SJSA1 (cell line): ENCODE data around the gene CYP11A1. TPM values are rescaled to one million over a fixed set of nuclear protein-coding genes. Genes with fewer than 3 reads are reported as not detected.

Experiments
- DNase-seq, 2 experiments: peaks; one replicate each; pipeline ENCODE4 v3.0.0-alpha.2; 2015 to 2020; ENCODE audit warnings: low spot score in 2 of 2, low read depth in 1 of 2
- H3K27ac ChIP-seq: fragments of 250-450 bp; sonication (Bioruptor Pico); 2 replicates; pipeline ENCODE4 v1.5.1; 2020; ENCODE audit warnings: mild to moderate bottlenecking, moderate library complexity
- H3K27me3 ChIP-seq: fragments of 250-450 bp; sonication (Bioruptor Pico); replicated peaks from 2 replicates; pipeline ENCODE4 v1.5.1; 2020; ENCODE audit warnings: mild to moderate bottlenecking, moderate library complexity
- H3K36me3 ChIP-seq: fragments of 250-450 bp; sonication (Bioruptor Pico); 2 replicates; pipeline ENCODE4 v1.5.1; 2020; ENCODE audit warnings: mild to moderate bottlenecking
- H3K4me1 ChIP-seq: fragments of 250-450 bp; sonication (Bioruptor Pico); replicated peaks from 2 replicates; pipeline ENCODE4 v1.6.1; 2021; ENCODE audit warnings: mild to moderate bottlenecking
- H3K4me3 ChIP-seq: fragments of 250-450 bp; sonication (Bioruptor Pico); 2 replicates; pipeline ENCODE4 v1.5.1; 2020; ENCODE audit warnings: mild to moderate bottlenecking
- H3K9me3 ChIP-seq: fragments of 250-450 bp; sonication (Bioruptor Pico); replicated peaks from 2 replicates; pipeline ENCODE4 v1.5.1; 2020; ENCODE audit warnings: mild to moderate bottlenecking
- total RNA-seq: library from RNA; depleted of rRNA; stranded (reverse); fragments of >200 nt; shearing (Covaris generic); gene quantifications from 2 replicates; pipeline ENCODE4 v1.2.3, GENCODE V29; 2014

CYP11A1 gene
- total RNA-seq, 1 experiment from 2014 or later = 1.3 TPM

DNA sequence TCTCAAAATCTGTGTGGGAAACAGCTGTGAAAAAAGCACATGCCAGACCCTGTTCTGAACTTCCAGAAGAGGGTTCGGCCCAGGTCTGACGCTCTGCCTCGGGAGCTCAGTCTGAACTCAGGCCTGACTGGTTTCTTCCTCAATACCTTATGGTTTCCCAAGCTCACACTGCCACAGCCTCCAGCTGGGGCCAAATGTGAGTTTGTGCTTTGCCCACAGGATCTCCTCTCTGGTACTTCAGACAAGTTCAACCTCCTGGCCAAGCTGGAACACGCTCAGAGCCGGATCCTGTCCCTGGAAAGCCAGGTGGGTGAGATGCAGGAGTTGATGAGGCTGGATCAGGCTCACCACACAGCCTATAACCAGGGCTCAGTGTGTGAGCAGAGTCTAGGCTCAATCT, 33.8 kb downstream of the CYP11A1 start:
- DNase-seq = no peak
- no peaks in the 10 kb centered on the region for H3K36me3 ChIP-seq
- peaks cover 10% of the 10 kb centered on the region for H3K4me1 ChIP-seq
- H3K9me3 ChIP-seq = no peaks in the 10 kb centered on the region
- no peak overlapping the region for H3K27ac ChIP-seq
- no peaks in the 10 kb centered on the region for H3K27me3 ChIP-seq
- no peak overlapping the region for H3K4me3 ChIP-seq

DNA sequence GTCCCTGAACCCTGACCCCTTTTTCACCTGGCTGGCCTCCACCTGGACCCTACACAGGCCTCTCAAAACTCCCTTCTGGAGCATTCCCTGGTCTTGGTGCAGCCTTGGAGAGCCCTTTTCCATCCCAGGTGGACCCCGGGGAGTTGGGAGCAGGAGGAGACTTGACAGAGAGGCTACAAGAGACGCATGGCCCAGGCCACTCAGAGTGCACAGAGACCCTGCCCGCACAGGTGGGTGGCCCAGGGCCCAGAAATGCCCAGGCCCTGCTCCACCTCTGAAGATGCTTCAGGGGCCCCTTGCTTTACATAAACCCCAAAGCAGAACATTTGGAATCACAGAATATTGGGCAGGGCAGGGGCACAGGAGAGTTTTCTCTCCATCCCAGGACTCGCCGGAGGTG, 34.4 kb downstream of the CYP11A1 start:
- H3K4me3 ChIP-seq = no peak overlapping the region

GRCh38 chr15:74332611-74333010, 34.8 kb downstream of the CYP11A1 start:
- Histone ChIP-seq H3K4me3 (no peak overlapping the region), H3K9me3 (no peaks in the 10 kb centered on the region), H3K27me3 (no peaks in the 10 kb centered on the region), H3K4me1 (peaks cover 10% of the 10 kb centered on the region), H3K27ac (no peak overlapping the region), H3K36me3 (no peaks in the 10 kb centered on the region)
- DNase-seq = no peak

More for the DNA sequence above, 34.4 kb downstream of the CYP11A1 start:
- no peaks in the 10 kb centered on the region for H3K9me3 ChIP-seq
- no peak for DNase-seq
- H3K27ac ChIP-seq = no peak overlapping the region
- H3K4me1 ChIP-seq = peaks cover 10% of the 10 kb centered on the region
- no peaks in the 10 kb centered on the region for H3K27me3 ChIP-seq
- no peaks in the 10 kb centered on the region for H3K36me3 ChIP-seq

DNA sequence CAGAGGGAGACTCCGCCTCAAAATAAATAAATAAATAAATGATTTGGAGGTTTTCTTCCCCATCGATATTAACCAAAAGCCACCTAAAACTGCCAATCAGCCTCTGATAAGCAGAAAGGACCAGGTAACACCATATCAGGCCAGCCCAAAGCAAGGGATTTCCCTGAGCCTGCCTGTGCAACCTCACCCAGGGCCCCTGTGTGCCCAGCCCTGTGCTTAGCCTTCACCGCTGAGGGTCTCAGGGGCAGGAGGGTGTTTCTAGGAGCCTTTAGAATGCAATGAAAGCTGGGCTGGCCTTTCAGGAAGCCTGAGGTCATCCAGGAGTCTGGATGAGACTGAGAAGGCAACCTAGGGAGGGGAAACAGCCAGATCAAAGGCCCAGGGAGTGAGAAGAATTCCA, 35.4 kb downstream of the CYP11A1 start:
- Histone ChIP-seq H3K4me1 (peaks cover 7% of the 10 kb centered on the region), H3K27me3 (no peaks in the 10 kb centered on the region), H3K27ac (no peak overlapping the region), H3K4me3 (no peak overlapping the region), H3K9me3 (no peaks in the 10 kb centered on the region), H3K36me3 (no peaks in the 10 kb centered on the region)
- DNase-seq = no peak

GRCh38 chr15:74330861-74331408, 36.5 kb downstream of the CYP11A1 start:
- Histone ChIP-seq H3K9me3 (no peaks in the 10 kb centered on the region), H3K27ac (no peak overlapping the region), H3K4me3 (no peak overlapping the region), H3K36me3 (no peaks in the 10 kb centered on the region), H3K27me3 (no peaks in the 10 kb centered on the region), H3K4me1 (no peaks in the 10 kb centered on the region)
- DNase-seq = no peak

DNA sequence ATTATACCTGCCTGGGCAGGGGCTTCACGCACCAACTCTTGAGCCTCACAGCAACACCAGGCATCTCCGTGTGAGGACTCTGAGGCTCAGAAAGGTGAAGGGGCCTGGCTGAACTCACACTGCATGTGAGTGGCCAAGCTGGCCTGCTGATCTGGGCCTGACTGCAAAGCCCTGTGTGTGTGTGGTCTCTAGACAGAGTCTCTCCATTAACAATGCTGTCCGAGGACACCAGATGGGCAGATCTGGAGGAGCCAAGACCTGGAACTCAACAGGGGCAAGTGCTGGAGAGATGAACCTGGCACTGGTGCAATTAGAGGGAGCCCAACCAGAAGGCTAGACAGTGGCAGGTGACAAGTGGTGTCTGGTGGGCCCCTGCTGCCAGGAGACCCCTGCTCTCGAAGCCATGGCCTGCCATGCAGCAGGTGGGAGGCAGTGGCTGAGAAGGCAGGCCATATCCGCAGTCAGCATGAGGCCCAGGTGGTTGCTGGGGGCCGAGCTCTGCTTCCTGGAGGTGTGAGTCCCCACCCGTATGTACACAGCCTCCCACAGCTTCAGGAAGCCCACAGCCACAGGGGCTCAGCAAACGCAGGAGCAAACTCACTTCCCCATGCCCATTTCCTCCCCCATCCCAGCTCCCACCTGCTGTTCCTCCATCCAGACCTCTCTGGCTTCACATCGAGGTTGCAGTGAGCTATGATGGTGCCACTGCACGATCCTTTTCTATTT, 39.0 kb downstream of the CYP11A1 start:
- Histone ChIP-seq H3K27ac (no peak overlapping the region), H3K4me3 (no peak overlapping the region), H3K4me1 (no peaks in the 10 kb centered on the region), H3K27me3 (no peaks in the 10 kb centered on the region), H3K36me3 (no peaks in the 10 kb centered on the region), H3K9me3 (no peaks in the 10 kb centered on the region)
- no peak for DNase-seq

- DNase-seq = no peak
- H3K36me3 ChIP-seq = no peaks in the 10 kb centered on the region
- no peaks in the 10 kb centered on the region for H3K27me3 ChIP-seq
- H3K4me3 ChIP-seq = no peak overlapping the region
- no peaks in the 10 kb centered on the region for H3K4me1 ChIP-seq
- H3K9me3 ChIP-seq = no peaks in the 10 kb centered on the region
- no peak overlapping the region for H3K27ac ChIP-seq
Measured at GRCh38 chr15:74327756-74328155, 39.7 kb downstream of the CYP11A1 start.

DNA sequence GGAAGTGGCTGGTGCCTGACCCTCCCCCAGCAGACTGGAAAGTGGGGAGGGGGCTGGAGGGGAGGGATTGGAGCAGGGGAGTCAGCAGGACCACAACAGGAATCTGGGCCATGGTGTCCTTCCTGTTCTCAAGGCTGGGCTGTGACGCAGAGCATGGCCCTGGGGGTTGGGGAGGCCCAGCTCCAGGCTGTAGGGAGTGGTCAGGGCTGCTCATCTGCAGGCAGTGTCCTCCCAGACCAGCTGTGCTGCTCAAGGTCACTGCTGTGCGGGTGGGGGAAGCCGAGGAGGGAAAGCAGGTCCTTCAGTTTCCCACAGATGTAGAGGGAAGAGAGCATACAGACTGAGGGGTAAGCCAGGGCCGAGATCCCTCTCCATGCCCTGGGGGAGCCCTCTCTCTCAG, 40.7 kb downstream of the CYP11A1 start:
- Histone ChIP-seq H3K27ac (no peak overlapping the region), H3K4me1 (no peaks in the 10 kb centered on the region), H3K27me3 (no peaks in the 10 kb centered on the region), H3K36me3 (no peaks in the 10 kb centered on the region), H3K4me3 (no peak overlapping the region), H3K9me3 (no peaks in the 10 kb centered on the region)
- no peak for DNase-seq

DNA sequence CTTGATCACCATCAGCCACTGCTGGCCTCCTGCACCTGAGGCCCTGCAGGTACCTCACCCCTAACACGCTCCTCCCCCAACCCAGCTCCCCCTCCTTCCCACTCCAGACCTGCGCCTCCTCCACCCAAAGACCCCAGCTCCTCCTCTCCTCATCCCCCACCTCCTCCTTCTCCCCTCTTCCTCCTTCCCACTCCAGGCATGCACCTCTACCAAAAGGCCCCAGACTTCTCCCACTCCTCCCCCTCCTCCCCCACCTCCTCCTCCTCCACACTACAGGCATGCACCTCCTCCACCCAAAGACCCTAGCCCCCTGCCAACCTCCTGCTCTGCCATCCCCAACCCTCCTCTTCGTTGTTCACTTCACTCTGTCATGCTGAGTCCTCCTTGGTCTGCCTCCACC, 42.7 kb downstream of the CYP11A1 start:
- H3K9me3 ChIP-seq = no peaks in the 10 kb centered on the region
- no peak overlapping the region for H3K27ac ChIP-seq
- no peak for DNase-seq
- peaks cover 11% of the 10 kb centered on the region for H3K4me1 ChIP-seq
- no peak overlapping the region for H3K4me3 ChIP-seq
- no peaks in the 10 kb centered on the region for H3K36me3 ChIP-seq
- H3K27me3 ChIP-seq = no peaks in the 10 kb centered on the region

DNA sequence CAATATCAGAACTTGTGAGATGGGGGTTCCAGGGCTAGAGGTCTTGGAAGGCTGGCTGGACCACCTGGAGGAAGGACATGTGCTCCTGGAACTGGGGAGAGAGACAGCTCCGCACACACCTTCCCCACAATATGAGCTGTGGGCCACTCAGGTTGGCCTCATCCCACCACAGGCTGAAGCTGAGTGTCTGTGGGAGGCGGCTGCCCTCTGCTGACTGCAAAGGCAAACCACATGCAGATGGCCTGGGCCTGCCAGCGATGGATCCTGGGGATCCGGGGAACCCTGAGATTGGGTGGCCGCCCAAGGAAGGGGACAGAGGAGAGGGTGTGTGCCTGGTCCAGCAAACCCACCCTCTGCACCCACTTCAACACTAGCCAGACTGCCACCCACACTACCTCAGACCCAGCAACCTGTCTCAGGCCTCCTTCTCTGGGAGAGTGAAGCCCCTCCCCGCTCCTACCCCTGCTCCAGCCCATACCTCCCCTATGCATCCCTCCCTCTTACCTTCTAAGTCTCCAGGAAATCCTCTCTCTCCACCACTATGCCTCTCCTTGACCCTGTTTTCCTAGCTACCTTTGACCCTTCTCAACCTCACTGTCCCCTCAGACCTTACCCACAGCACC, 44.8 kb downstream of the CYP11A1 start:
- Histone ChIP-seq H3K27ac (no peak overlapping the region), H3K36me3 (no peaks in the 10 kb centered on the region), H3K4me1 (peaks cover 31% of the 10 kb centered on the region), H3K9me3 (no peaks in the 10 kb centered on the region), H3K4me3 (no peak overlapping the region), H3K27me3 (no peaks in the 10 kb centered on the region)
- peak; percentile 51 to 71 for DNase-seq

DNA sequence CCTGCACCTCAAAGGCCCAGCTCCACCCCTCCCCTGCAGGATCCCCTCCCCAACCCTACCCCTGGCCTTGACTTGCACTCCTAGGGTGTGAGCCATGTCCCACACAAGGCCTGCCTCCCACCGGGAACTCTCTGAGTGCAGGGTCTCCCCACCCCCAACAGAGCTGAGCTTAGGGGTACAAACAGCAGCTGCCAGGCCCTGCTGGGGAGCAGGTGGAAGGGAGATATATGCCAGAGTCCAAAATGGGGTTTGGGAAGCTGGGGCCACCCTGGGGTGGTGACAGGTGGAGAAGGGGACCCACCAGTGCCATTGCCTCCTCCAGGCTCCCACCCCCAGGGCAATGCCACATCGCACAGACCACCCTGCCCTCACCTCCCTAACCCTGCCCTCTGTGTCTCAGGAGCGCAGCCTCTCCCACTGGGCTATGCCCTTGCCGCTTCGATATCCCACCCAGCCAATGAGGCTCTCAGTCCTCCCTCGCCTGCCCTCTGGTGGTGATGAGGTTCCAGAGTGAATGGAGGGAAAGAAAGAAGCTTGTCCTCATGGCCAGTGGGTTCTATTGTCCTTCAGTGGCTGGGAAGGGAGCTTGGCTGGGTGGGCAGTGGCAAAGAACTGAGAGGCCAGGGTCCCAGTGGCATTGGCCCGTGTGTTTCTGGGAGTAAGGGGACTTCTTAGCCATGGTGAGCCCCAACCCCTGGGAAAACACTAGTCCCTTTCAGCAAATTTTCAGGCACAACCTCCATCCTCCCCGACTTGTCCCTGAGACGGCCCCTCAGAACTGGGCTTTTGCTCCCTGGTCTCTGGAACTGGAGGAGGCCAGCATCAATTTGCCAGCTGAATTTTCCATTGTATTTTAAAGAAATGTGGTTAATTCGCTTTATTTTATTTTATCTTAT, 46.8 kb downstream of the CYP11A1 start:
- H3K27me3 ChIP-seq = no peaks in the 10 kb centered on the region
- H3K4me3 ChIP-seq = no peak overlapping the region
- no peaks in the 10 kb centered on the region for H3K9me3 ChIP-seq
- peak; percentile 54 to 74 for DNase-seq
- H3K36me3 ChIP-seq = no peaks in the 10 kb centered on the region
- peaks cover 49% of the 10 kb centered on the region for H3K4me1 ChIP-seq
- H3K27ac ChIP-seq = peak overlapping the region; percentile 52; the same call in 1 of the 2 replicates

DNA sequence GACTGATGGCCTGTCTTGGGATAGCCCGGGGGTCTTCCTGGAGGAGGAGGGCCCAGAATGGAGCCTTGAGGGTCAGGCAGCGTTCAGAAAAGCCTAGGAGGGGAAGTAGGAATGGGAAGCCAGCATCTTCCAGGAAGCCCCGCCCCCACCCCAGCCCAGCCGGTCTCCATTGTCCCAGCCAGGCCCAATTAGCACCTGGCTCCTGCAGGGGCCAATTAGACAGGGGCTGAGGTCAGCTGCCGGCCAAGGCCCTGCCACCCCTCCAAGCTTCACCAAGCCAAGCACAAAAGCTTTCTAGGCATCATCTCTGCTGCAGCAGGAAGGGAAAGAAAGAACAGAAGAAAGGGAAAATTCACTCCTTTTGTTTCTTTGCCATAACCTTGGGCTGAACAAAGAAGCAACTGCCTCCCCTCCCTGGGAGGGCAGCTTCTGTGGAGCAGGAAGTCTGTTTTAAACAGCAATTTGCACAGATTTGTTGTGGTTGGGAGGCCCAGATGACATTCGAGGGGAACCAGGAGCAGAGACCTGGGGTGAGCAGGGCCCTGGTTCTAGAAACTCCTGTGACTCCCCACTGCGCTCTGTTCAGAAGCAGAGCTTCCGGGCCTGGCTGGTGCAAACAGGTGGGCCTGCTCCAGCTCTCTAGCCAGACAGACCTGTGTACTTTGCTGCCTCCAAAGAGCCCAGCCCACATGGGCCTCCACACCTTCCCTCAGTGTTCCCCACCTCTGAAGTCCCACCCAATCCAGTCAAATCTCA, 47.7 kb downstream of the CYP11A1 start:
- Histone ChIP-seq H3K27ac (peak overlapping the region; percentile 52), H3K4me3 (no peak overlapping the region)
- peak in 1 of 2 experiments; percentile 45 for DNase-seq

GRCh38 chr15:74319138-74319460, 48.3 kb downstream of the CYP11A1 start:
- Histone ChIP-seq H3K9me3 (no peaks in the 10 kb centered on the region), H3K4me3 (no peak overlapping the region), H3K27me3 (no peaks in the 10 kb centered on the region), H3K27ac (peak overlapping the region; percentile 52), H3K36me3 (no peaks in the 10 kb centered on the region), H3K4me1 (peaks cover 60% of the 10 kb centered on the region)
- DNase-seq = no peak

More for the DNA sequence above, 47.7 kb downstream of the CYP11A1 start:
- no peaks in the 10 kb centered on the region for H3K36me3 ChIP-seq
- peaks cover 57% of the 10 kb centered on the region for H3K4me1 ChIP-seq
- no peaks in the 10 kb centered on the region for H3K9me3 ChIP-seq
- H3K27me3 ChIP-seq = no peaks in the 10 kb centered on the region
